NCI-H774 (cell line): ENCODE results near the gene USP34.
"Not testable (repeated sequence)": the region's sequence is repeated elsewhere in the genome, so short reads cannot be mapped to it uniquely, and the experiment has no call there.

ENCODE experiments used
- DNase-seq: peaks from one replicate; lab custom pipeline; 2025; lab: John Stamatoyannopoulos, UW

USP34 gene

GRCh38 chr2:61247204-61247812 lies 223.6 kb downstream of the USP34 start:
- no peak for DNase-seq

DNA sequence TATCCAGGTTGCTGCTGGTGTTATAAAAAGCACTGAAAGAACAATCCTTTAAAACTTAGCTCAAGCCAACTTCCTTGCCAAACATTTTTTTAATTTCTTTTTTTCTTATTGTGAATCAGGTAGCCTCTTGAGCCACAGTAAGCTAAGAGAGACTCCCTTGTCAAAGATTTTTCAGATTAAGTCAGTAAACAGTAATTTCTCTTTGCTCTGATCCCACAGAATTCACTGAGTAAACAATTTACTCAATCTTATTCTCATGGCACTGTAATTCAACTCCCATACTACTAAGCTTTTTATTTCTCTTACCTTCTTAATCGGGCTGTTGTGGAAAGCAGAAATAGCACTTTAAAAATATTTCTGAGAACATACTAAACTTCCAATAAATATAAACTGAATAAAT lies 226.2 kb downstream of the USP34 start:
- DNase-seq: no peak

GRCh38 chr2:61241266-61241665 lies 229.6 kb downstream of the USP34 start:
- no peak for DNase-seq

DNA sequence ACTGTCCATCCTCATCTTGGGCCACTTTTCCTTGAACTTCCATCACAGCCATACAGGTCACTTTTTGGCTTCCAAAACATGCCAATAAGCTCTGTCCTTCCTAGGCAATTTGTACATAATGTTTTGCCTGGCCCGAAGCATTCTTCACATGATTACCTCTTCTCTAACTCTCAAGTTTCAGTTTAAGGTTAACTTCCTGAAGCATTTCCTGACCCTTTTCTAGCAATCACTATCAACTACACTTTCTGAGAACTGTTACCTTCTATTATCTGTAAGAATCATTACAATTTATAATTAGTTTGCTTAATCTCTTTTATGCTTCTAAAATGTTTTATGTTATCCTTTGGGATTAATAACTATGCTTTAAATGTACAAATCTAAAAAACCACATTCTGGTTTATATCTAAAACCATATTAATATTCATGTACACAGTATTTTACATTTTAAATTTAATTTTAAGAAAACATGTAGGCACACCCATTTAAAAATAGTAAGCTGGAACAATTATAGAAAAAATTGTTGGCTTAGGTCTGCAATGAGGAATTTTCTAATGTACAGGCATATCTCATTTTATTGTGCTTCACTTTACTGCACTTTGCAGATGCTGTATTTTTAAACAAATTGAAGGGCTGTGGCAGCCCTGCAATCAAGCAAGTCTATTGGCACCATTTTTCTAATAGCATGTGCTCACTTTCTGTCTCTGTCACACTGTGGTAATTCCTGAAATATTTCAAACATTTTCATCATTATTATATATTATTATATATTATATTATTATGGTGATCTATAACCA lies 232.5 kb downstream of the USP34 start:
- DNase-seq: no peak

- DNase-seq: no peak
Measured at GRCh38 chr2:61235716-61236115, 235.2 kb downstream of the USP34 start.

- DNase-seq: no peak
Measured at GRCh38 chr2:61233581-61233980, 237.3 kb downstream of the USP34 start.

DNA sequence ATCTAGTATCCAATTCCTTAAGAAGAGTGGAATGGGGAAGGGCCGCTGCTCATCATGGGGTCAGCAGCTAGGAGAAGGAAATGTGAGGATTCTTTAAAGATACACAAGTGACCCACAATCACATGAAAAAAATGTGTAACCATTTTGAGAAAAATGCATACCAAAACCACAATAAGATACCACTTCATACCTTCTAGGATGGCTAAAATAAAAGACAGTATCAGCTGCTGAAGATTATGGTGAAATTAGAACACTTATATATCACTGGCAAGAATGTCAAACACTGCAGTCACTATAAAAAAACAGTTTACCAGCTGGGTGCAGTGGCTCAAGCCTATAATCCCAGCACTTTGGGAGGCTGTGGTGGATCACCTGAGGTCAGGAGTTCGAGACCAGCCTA lies 241.0 kb downstream of the USP34 start:
- DNase-seq: no peak

- no peak for DNase-seq
Measured at GRCh38 chr2:61222567-61222966, 248.3 kb downstream of the USP34 start.

GRCh38 chr2:61221819-61222218 lies 249.1 kb downstream of the USP34 start:
- no peak for DNase-seq

DNA sequence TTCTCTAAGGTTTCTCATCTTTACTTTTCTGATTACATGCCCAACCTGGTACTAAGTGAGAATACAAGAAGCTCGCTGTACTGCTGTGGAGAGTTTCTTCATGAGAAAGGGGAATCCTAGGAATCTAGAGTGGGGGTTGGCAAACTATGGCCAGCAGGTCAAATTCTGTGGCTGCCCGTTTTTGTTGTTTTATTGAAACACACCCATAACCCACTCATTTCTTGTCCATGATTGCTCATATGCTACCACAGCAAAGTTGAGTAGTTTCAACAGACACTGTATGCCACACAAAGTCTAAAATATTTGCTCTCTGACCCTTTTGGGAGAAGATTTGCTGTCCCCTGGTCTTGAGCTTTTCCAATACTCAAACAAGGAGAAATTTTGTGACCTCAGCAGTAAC lies 250.1 kb downstream of the USP34 start:
- no peak for DNase-seq

- DNase-seq: no peak
Measured at GRCh38 chr2:61218817-61219170, 252.1 kb downstream of the USP34 start.

GRCh38 chr2:61218076-61218816 lies 252.6 kb downstream of the USP34 start:
- no peak for DNase-seq

DNA sequence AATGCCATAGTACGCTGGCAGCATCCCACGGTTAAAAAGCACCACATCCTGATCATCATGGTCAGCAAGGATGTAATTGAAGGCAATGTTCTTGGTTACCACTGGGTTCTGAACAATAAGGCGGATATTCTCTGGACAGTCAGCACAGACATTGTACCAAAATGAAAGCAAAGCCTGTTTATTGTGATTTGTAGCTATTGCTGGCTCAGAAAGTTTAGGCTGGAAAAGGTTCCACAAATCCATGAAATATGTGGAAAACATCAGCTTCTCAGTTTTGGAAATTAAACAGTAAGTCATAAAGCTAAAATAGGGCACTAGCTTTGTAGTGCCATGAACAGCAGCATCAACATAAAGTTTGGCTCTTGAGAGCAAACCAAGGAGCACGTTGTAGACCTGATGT lies 256.7 kb downstream of the USP34 start:
- DNase-seq: no peak

DNA sequence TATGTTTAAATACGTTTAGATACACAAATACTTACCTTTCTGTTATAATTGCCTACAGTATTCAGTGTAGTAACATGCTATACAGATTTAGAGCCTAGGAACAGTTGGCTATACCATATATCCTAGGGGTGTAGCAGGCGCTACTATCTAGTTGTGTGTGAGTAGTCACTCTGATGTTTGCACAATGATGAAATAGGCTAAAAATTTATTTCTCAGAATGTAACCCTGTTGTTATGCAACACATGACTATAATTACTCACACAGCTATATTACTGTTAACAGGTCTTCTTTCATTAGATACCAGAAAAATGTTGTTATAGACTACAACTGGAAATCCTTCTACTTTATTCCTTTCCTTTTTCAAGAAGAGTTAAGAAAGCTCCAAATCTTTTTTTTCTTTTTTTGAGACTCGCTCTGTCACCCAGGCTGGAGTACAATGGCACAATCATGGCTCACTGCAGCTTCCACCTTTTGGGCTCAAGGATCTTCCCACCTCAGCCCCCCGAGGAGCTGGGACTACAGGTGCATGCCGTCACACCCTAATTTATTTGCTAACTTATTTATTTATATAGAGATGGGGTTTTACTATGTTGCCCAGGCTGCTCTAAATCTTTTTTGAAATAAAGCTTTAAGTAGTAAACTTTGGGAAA lies 260.4 kb downstream of the USP34 start:
- DNase-seq: no peak

- DNase-seq: no peak
Measured at GRCh38 chr2:61205132-61205531, 265.8 kb downstream of the USP34 start.

- DNase-seq: no peak
Measured at GRCh38 chr2:61196671-61197070, 274.2 kb downstream of the USP34 start.

DNA sequence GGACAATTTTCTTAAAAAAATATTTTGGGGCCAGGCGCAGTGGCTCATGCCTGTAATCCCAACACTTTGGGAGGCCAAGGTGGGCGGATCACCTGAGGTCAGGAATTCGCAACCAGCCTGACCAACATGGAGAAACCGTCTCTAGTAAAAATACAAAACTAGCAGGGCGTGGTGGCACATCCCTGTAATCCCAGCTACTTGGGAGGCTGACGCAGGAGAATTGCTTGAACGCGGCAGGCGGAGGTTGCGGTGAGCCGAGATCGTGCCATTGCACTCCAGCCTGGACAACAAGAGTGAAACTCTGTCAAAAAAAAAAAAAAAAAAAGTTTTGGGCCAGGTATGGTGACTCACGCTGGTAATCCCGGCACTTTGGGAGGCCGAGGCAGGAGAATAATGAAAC lies 276.2 kb downstream of the USP34 start:
- not testable (repeated sequence) for DNase-seq

GRCh38 chr2:61193670-61194561 lies 277.0 kb downstream of the USP34 start:
- no peak for DNase-seq

GRCh38 chr2:61187085-61187484 lies 283.8 kb downstream of the USP34 start:
- DNase-seq: no peak

DNA sequence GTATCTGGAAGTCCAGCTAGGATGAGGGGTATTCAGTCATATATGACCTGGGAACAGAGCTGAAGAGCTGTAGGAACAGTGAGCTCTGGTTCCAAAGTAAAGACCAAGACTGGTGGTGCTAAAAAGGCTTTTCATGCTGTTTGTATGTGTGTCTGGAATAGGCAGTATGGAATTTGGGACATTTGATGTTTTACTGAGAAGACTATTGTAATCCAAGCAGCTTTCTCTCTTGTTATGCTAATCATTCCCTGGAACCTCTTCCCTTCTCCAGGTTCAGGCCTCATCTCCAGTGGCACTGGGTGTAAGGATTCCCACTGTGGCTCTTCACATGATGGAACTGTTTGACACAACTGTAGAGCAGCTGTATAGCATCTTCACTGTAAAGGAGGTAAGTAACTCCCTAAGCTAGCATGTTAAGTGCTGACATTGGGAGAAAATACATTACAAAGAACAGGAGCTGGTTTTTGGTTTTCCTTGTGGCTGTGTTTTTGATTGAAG lies 285.6 kb downstream of the USP34 start:
- DNase-seq: no peak

GRCh38 chr2:61184263-61184662 lies 286.6 kb downstream of the USP34 start:
- no peak for DNase-seq
